ENCODE results near the gene ZSWIM5. TPM values are rescaled to one million over a fixed set of nuclear protein-coding genes. Genes with fewer than 3 reads are reported as not detected.

ZSWIM5 gene
- total RNA-seq, 1 donor from 2014 or later = 0.23 TPM

GRCh38 chr1:45051005-45051772 is 155.2 kb downstream of the ZSWIM5 start:
- DNase-seq (ENCODE audit: low read depth) = no peak
- no peak overlapping the region for H3K4me3 ChIP-seq (ENCODE audit: low read depth, low read length)
- no peak for TF ChIP-seq CTCF (conservative IDR thresholded peaks at IDR 0.05; ENCODE audit: low read depth, low read length)

DNA sequence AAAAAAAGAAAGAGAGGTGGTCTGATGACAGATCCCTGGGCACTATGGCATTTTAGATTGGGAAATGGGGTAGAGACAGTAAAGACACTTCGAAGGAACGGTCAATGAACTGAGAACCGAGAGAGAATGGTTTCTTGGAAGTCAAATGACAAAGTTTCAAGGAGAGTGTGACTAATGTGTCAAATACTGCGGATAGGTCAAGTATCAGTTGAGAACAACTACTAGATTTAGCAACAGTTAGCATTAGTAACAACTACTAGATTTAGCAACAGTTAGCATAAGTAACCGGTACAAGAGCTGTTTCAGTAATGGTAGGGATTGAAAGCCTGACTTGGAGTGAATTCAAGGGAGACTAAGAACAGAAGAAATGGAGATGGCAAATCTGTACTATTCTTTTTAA is 159.4 kb downstream of the ZSWIM5 start:
- TF ChIP-seq CTCF (conservative IDR thresholded peaks at IDR 0.05; ENCODE audit: low read depth, low read length) = no peak
- DNase-seq (ENCODE audit: low read depth) = no peak

DNA sequence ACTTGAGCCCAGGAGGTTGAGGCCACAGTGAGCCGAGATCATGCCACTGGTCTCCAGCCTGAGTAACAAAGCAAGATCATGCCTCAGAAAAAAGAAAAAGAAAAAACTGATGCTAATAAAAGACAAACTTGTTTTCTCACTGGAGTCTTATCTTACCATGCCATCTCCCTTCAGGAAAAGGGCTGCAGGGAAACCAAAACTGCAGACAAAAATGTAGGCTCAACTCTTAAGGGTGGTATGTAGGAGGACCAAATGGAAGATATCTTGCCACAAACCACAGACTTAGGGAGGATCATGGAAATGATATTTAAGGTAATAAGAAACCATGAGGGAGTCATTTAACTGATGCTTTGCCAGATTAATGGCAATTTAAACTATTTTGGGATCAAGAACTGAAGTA is 161.5 kb downstream of the ZSWIM5 start:
- no peak for DNase-seq (ENCODE audit: low read depth)
- no peak overlapping the region for H3K4me3 ChIP-seq (ENCODE audit: low read depth, low read length)
- TF ChIP-seq CTCF (conservative IDR thresholded peaks at IDR 0.05; ENCODE audit: low read depth, low read length) = no peak

More for the DNA sequence above, 159.4 kb downstream of the ZSWIM5 start:
- no peak overlapping the region for H3K4me3 ChIP-seq (ENCODE audit: low read depth, low read length)

DNA sequence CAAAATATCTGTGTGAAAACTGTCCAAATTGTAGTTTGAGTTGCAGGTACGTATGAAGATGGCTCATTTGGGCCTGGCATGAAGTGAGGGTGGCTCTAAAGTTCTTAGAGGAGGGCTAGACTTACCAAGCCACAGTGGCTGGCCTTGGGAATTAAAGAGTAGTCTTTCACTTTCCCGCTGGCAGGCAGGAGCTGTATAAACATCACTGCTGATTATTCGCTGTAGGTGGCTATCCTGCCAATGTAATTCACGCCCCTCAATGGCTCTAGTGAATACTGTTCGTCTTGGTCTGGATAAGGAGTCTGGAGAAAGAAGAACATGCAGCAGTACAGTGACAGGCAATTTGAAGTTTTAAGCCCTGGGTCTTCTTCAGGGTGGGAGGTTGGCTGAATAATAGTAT is 163.3 kb downstream of the ZSWIM5 start:
- no peak for DNase-seq (ENCODE audit: low read depth)
- no peak for TF ChIP-seq CTCF (conservative IDR thresholded peaks at IDR 0.05; ENCODE audit: low read depth, low read length)
- H3K4me3 ChIP-seq (ENCODE audit: low read depth, low read length) = no peak overlapping the region

- DNase-seq (ENCODE audit: low read depth) = no peak
- no peak for TF ChIP-seq CTCF (conservative IDR thresholded peaks at IDR 0.05; ENCODE audit: low read depth, low read length)
- H3K4me3 ChIP-seq (ENCODE audit: low read depth, low read length) = no peak overlapping the region
Measured at GRCh38 chr1:45040297-45040696, 166.1 kb downstream of the ZSWIM5 start.

DNA sequence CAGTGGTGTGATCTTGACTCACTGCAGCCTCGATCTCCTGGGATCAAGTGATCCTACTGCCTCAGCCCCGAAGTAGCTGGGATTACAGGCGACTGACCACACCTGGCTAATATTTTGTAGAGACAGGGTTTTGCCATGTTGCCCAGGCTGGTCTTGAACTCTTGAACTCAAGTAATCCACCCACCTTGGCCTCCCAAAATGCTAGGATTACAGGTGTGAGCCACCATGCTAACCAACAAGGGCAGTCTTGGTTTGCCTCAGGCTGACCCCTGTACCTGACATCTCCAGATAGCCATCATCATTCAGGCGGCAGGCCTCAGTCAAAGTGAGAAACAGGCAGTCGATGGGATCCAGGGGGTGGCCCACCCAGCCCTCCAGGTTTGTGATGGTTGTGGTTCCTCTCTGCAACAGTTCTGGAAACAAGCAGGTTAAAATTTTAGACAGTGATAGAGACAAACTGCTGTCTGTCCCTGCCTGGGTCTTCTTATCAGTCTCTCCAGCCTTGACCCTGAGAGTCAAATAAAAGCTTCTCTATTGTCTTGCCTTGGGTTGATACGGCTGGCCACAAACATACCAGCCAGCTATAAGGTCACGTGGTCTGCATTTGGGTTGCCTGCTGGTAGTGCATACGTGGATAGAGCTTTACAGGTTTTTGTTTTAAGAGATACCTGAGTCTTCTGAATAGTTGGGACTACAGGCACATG is 167.6 kb downstream of the ZSWIM5 start:
- no peak overlapping the region for H3K4me3 ChIP-seq (ENCODE audit: low read depth, low read length)
- no peak for DNase-seq (ENCODE audit: low read depth)
- TF ChIP-seq CTCF (conservative IDR thresholded peaks at IDR 0.05; ENCODE audit: low read depth, low read length) = no peak
